Ectodermal cell (in vitro differentiated cells): ENCODE data around the gene ST6GAL1.

Experiments used
- H3K27ac ChIP-seq: 2 replicates; pipeline ENCODE4 v1.7.0; 2013; ENCODE audit warnings: mild to moderate bottlenecking, low read depth, low read length; ENCODE audit not compliant: insufficient read depth, poor library complexity, severe bottlenecking
- H3K27me3 ChIP-seq: 2 replicates; pipeline ENCODE4 v1.7.0; 2013; ENCODE audit warnings: mild to moderate bottlenecking, low read length; ENCODE audit not compliant: insufficient read depth, control insufficient read depth, poor library complexity, severe bottlenecking
- H3K36me3 ChIP-seq: one replicate; pipeline ENCODE4 v1.7.0; 2013; ENCODE audit warnings: low read length; ENCODE audit not compliant: control insufficient read depth, insufficient read depth
- H3K4me1 ChIP-seq: one replicate; pipeline ENCODE4 v1.7.0; 2013; ENCODE audit warnings: low read length; ENCODE audit not compliant: control insufficient read depth, insufficient read depth
- H3K4me3 ChIP-seq: 2 replicates; pipeline ENCODE4 v1.7.0; 2013; ENCODE audit warnings: low read depth, low read length, control low read depth; ENCODE audit not compliant: insufficient read depth
- H3K9me3 ChIP-seq: 2 replicates; pipeline ENCODE4 v1.7.0; 2013; ENCODE audit warnings: mild to moderate bottlenecking, low read length, moderate library complexity; ENCODE audit not compliant: control insufficient read depth
- WGBS, 2 experiments: methylation state at CpG; one replicate each; pipeline ENCODE4 v1.1.7; 2013; ENCODE audit warnings: missing lambda C conversion rate in 2 of 2; 5-methylcytosine and 5-hydroxymethylcytosine counted together

The ST6GAL1 gene

GRCh38 chr3:187026317-187026670, 96.0 kb downstream of the ST6GAL1 start:
- Histone ChIP-seq H3K27ac (no peak overlapping the region), H3K4me3 (no peak overlapping the region), H3K9me3 (no peaks in the 10 kb centered on the region), H3K36me3 (no peaks in the 10 kb centered on the region), H3K27me3 (no peaks in the 10 kb centered on the region), H3K4me1 (no peaks in the 10 kb centered on the region)
- WGBS, 2 experiments: 96 to 97% methylated on average over 2 of the region's 2 CpGs

GRCh38 chr3:187027531-187028278, 97.4 kb downstream of the ST6GAL1 start:
- Histone ChIP-seq H3K36me3 (no peaks in the 10 kb centered on the region), H3K27ac (no peak overlapping the region), H3K4me3 (no peak overlapping the region), H3K9me3 (no peaks in the 10 kb centered on the region), H3K4me1 (no peaks in the 10 kb centered on the region), H3K27me3 (no peaks in the 10 kb centered on the region)
- 90 to 95% methylated on average over 8 of the region's 8 CpGs for WGBS, 2 experiments

GRCh38 chr3:187031934-187032333, 101.6 kb downstream of the ST6GAL1 start:
- Histone ChIP-seq H3K4me1 (no peaks in the 10 kb centered on the region), H3K4me3 (no peak overlapping the region), H3K27ac (no peak overlapping the region), H3K27me3 (no peaks in the 10 kb centered on the region), H3K9me3 (peaks cover 2% of the 10 kb centered on the region), H3K36me3 (no peaks in the 10 kb centered on the region)

- no peaks in the 10 kb centered on the region for H3K27me3 ChIP-seq
- H3K9me3 ChIP-seq: peaks cover 2% of the 10 kb centered on the region
- H3K4me3 ChIP-seq: no peak overlapping the region
- H3K27ac ChIP-seq: no peak overlapping the region
- 90 to 91% methylated on average over 1 of the region's 1 CpG for WGBS, 2 experiments
- no peaks in the 10 kb centered on the region for H3K4me1 ChIP-seq
- H3K36me3 ChIP-seq: no peaks in the 10 kb centered on the region
Measured at GRCh38 chr3:187036394-187036793, 106.1 kb downstream of the ST6GAL1 start.

- no peak overlapping the region for H3K27ac ChIP-seq
- no peaks in the 10 kb centered on the region for H3K27me3 ChIP-seq
- 95 to 98% methylated on average over 10 of the region's 10 CpGs for WGBS, 2 experiments
- no peak overlapping the region for H3K4me3 ChIP-seq
- H3K9me3 ChIP-seq: peaks cover 2% of the 10 kb centered on the region
- no peaks in the 10 kb centered on the region for H3K4me1 ChIP-seq
- peaks cover 11% of the 10 kb centered on the region for H3K36me3 ChIP-seq
Measured at GRCh38 chr3:187039100-187039722, 108.9 kb downstream of the ST6GAL1 start.

GRCh38 chr3:187039723-187040414, 109.5 kb downstream of the ST6GAL1 start:
- no peak overlapping the region for H3K4me3 ChIP-seq
- H3K9me3 ChIP-seq: peaks cover 2% of the 10 kb centered on the region
- H3K36me3 ChIP-seq: peaks cover 11% of the 10 kb centered on the region
- no peaks in the 10 kb centered on the region for H3K27me3 ChIP-seq
- H3K4me1 ChIP-seq: no peaks in the 10 kb centered on the region
- H3K27ac ChIP-seq: no peak overlapping the region
- WGBS, 2 experiments: 92 to 93% methylated on average over 6 of the region's 6 CpGs

GRCh38 chr3:187040516-187041361, 110.4 kb downstream of the ST6GAL1 start:
- H3K27ac ChIP-seq: no peak overlapping the region

GRCh38 chr3:187041362-187042307, 111.3 kb downstream of the ST6GAL1 start:
- Histone ChIP-seq H3K4me3 (no peak overlapping the region), H3K36me3 (peaks cover 11% of the 10 kb centered on the region), H3K27me3 (no peaks in the 10 kb centered on the region), H3K9me3 (no peaks in the 10 kb centered on the region), H3K27ac (no peak overlapping the region), H3K4me1 (no peaks in the 10 kb centered on the region)
- WGBS, 2 experiments: 95 to 97% methylated on average over 8 of the region's 8 CpGs

More at GRCh38 chr3:187040516-187041361, 110.4 kb downstream of the ST6GAL1 start:
- Histone ChIP-seq H3K27me3 (no peaks in the 10 kb centered on the region), H3K9me3 (no peaks in the 10 kb centered on the region), H3K4me3 (no peak overlapping the region), H3K36me3 (peaks cover 11% of the 10 kb centered on the region), H3K4me1 (no peaks in the 10 kb centered on the region)
- 92 to 94% methylated on average over 5 of the region's 5 CpGs for WGBS, 2 experiments

- Histone ChIP-seq H3K36me3 (peaks cover 11% of the 10 kb centered on the region), H3K9me3 (no peaks in the 10 kb centered on the region), H3K4me1 (no peaks in the 10 kb centered on the region), H3K27ac (no peak overlapping the region), H3K4me3 (no peak overlapping the region), H3K27me3 (no peaks in the 10 kb centered on the region)
- WGBS, 2 experiments: 96 to 97% methylated on average over 5 of the region's 5 CpGs
Measured at GRCh38 chr3:187042346-187042745, 112.0 kb downstream of the ST6GAL1 start.
